Smooth muscle cell (in vitro differentiated cells): ENCODE measurements around the gene NKX2-1. TPM values are rescaled to one million over a fixed set of nuclear protein-coding genes. Genes with fewer than 3 reads are reported as not detected.

ENCODE experiments used
- DNase-seq: peaks from one replicate; lab custom pipeline; 2025; ENCODE audit not compliant: unreplicated experiment; lab: John Stamatoyannopoulos, UW
- H2AFZ ChIP-seq: fragments of 200-600 bp; sonication (generic); 2 replicates; pipeline ENCODE4 v1.6.0; 2016; ENCODE audit warnings: antibody characterized with exemption, low read depth, mild to moderate bottlenecking
- H3F3A ChIP-seq: fragments of 200-600 bp; sonication (generic); 2 replicates; pipeline ENCODE4 v1.6.0; 2017; ENCODE audit warnings: antibody characterized with exemption, low read depth
- H3K27ac ChIP-seq: fragments of 200-600 bp; sonication (generic); 2 replicates; pipeline ENCODE4 v1.5.1; 2016; ENCODE audit warnings: low read depth, mild to moderate bottlenecking
- H3K27me3 ChIP-seq: fragments of 200-600 bp; sonication (generic); 2 replicates; pipeline ENCODE4 v1.6.1; 2016; ENCODE audit warnings: low read depth, mild to moderate bottlenecking
- H3K36me3 ChIP-seq: fragments of 200-600 bp; sonication (generic); 2 replicates; pipeline ENCODE4 v1.5.1; 2016; ENCODE audit warnings: low read depth
- H3K4me1 ChIP-seq: fragments of 200-600 bp; sonication (generic); 2 replicates; pipeline ENCODE4 v1.5.1; 2016; ENCODE audit warnings: low read depth
- H3K4me2 ChIP-seq: fragments of 200-600 bp; sonication (generic); 2 replicates; pipeline ENCODE4 v1.6.0; 2016; ENCODE audit warnings: mild to moderate bottlenecking
- H3K4me3 ChIP-seq: fragments of 200-600 bp; sonication (generic); 2 replicates; pipeline ENCODE4 v1.5.1; 2016; ENCODE audit warnings: mild to moderate bottlenecking
- H3K79me2 ChIP-seq: fragments of 200-600 bp; sonication (generic); 2 replicates; pipeline ENCODE4 v1.6.0; 2016; ENCODE audit warnings: low read depth, mild to moderate bottlenecking
- H3K9ac ChIP-seq: fragments of 200-600 bp; sonication (generic); 2 replicates; pipeline ENCODE4 v1.6.0; 2016; ENCODE audit warnings: low read depth
- H3K9me3 ChIP-seq: fragments of 200-600 bp; sonication (generic); replicated peaks from 2 replicates; pipeline ENCODE4 v1.5.1; 2016; ENCODE audit warnings: low read depth
- H4K20me1 ChIP-seq: fragments of 200-600 bp; sonication (generic); 2 replicates; pipeline ENCODE4 v1.6.0; 2016; ENCODE audit warnings: low read depth
- CTCF ChIP-seq: fragments of 200-600 bp; sonication (generic); IDR thresholded peaks from 2 replicates; pipeline ENCODE4 v1.5.1; 2017; ENCODE audit warnings: borderline replicate concordance, mild to moderate bottlenecking, antibody characterized with exemption; ENCODE audit not compliant: insufficient read depth, poor library complexity, severe bottlenecking
- WGBS: methylation state at CpG from one replicate; pipeline ENCODE4 v1.1.7; 2016; ENCODE audit warnings: low lambda C conversion rate; 5-methylcytosine and 5-hydroxymethylcytosine counted together
- polyA plus RNA-seq: library from polyadenylated mRNA; unstranded; fragments of >200 nt; fragmentation: Nextera tagmentation; extraction: Ambion mirVana; gene quantifications from 2 replicates; pipeline ENCODE4 v1.2.1, GENCODE V29; 2016
- total RNA-seq: library from RNA; depleted of rRNA; stranded (reverse); fragments of >200 nt; gene quantifications from 2 replicates; pipeline ENCODE4 v1.2.3, GENCODE V29; 2014

Gene NKX2-1
- total and polyA plus RNA-seq, 2 experiments from 2014 or later, result not detected

- WGBS, result 19% methylated on average over 2 of the region's 2 CpGs
- Histone ChIP-seq H3F3A (no peaks in the 10 kb centered on the region), H3K4me3 (no peak overlapping the region), H3K36me3 (no peaks in the 10 kb centered on the region), H2AFZ (no peak overlapping the region), H3K79me2 (no peaks in the 10 kb centered on the region), H3K9me3 (no peaks in the 10 kb centered on the region), H3K27me3 (peaks cover 100% of the 10 kb centered on the region), H3K4me1 (no peaks in the 10 kb centered on the region), H3K27ac (no peak overlapping the region), H3K9ac (no peak overlapping the region), H3K4me2 (no peak overlapping the region), H4K20me1 (no peaks in the 10 kb centered on the region)
- DNase-seq, result no peak
- no peak for TF ChIP-seq CTCF
Measured at GRCh38 chr14:36498938-36499337, 21.1 kb downstream of the NKX2-1 start.

GRCh38 chr14:36496346-36496745, 23.7 kb downstream of the NKX2-1 start:
- Histone ChIP-seq H3K4me2 (no peak overlapping the region), H3F3A (no peaks in the 10 kb centered on the region), H3K9ac (no peak overlapping the region), H3K9me3 (no peaks in the 10 kb centered on the region), H3K27me3 (peaks cover 100% of the 10 kb centered on the region), H3K4me3 (no peak overlapping the region), H3K79me2 (no peaks in the 10 kb centered on the region), H4K20me1 (no peaks in the 10 kb centered on the region), H3K4me1 (no peaks in the 10 kb centered on the region), H3K27ac (no peak overlapping the region), H2AFZ (no peak overlapping the region), H3K36me3 (no peaks in the 10 kb centered on the region)
- 76% methylated on average over 4 of the region's 4 CpGs for WGBS
- no peak for TF ChIP-seq CTCF
- DNase-seq, result no peak

- H4K20me1 ChIP-seq, result no peaks in the 10 kb centered on the region
- no peak overlapping the region for H3K27ac ChIP-seq
- no peaks in the 10 kb centered on the region for H3F3A ChIP-seq
- no peak overlapping the region for H3K4me3 ChIP-seq
- TF ChIP-seq CTCF, result no peak
- no peak overlapping the region for H2AFZ ChIP-seq
- H3K79me2 ChIP-seq, result no peaks in the 10 kb centered on the region
- 31% methylated on average over 3 of the region's 3 CpGs for WGBS
- H3K27me3 ChIP-seq, result peaks cover 100% of the 10 kb centered on the region
- no peak for DNase-seq
- H3K36me3 ChIP-seq, result no peaks in the 10 kb centered on the region
- no peak overlapping the region for H3K9ac ChIP-seq
- H3K4me1 ChIP-seq, result no peaks in the 10 kb centered on the region
- no peaks in the 10 kb centered on the region for H3K9me3 ChIP-seq
- H3K4me2 ChIP-seq, result no peak overlapping the region
Measured at GRCh38 chr14:36495666-36496065, 24.4 kb downstream of the NKX2-1 start.

- H3K27ac ChIP-seq, result no peak overlapping the region
- no peak overlapping the region for H3K4me2 ChIP-seq
- no peaks in the 10 kb centered on the region for H4K20me1 ChIP-seq
- no peak for TF ChIP-seq CTCF
- no peaks in the 10 kb centered on the region for H3K9me3 ChIP-seq
- H3K36me3 ChIP-seq, result no peaks in the 10 kb centered on the region
- no peak for DNase-seq
- H3K4me1 ChIP-seq, result no peaks in the 10 kb centered on the region
- no peak overlapping the region for H3K4me3 ChIP-seq
- no peak overlapping the region for H2AFZ ChIP-seq
- WGBS, result 21% methylated on average over 3 of the region's 3 CpGs
- H3K79me2 ChIP-seq, result no peaks in the 10 kb centered on the region
- H3F3A ChIP-seq, result no peaks in the 10 kb centered on the region
- H3K27me3 ChIP-seq, result peaks cover 98% of the 10 kb centered on the region
- H3K9ac ChIP-seq, result no peak overlapping the region
Measured at GRCh38 chr14:36493761-36494160, 26.3 kb downstream of the NKX2-1 start.
